ENCODE measurements around the gene NOXA1. TPM values are rescaled to one million over a fixed set of nuclear protein-coding genes. Genes with fewer than 3 reads are reported as not detected.

The NOXA1 gene
- total and polyA plus RNA-seq, 5 donors from 2014 or later, result 0.83 to 3.8 (median 1.9) TPM

GRCh38 chr9:137455359-137455991 lies 32.3 kb downstream of the NOXA1 start:
- Mint-ChIP-seq H3K9me3 (no peaks in the 10 kb centered on the region), H3K27me3 (no peaks in the 10 kb centered on the region), H3K36me3 (no peaks in the 10 kb centered on the region), H3K27ac (peak overlapping the region in 1 of 3 donors; percentile 69), H3K4me1 (peaks cover 0 to 54% (median 2%) of the 10 kb centered on the region in 4 donors), H3K4me3 (peak overlapping the region; percentile 21 to 84 (median 46))
- Histone ChIP-seq H3K27me3 (ENCODE audit: control insufficient read depth, insufficient read depth, low read length) (no peaks in the 10 kb centered on the region), H3K9me3 (ENCODE audit: control insufficient read depth in 2 of 2, low read length in 2 of 2) (no peaks in the 10 kb centered on the region), H3K4me3 (ENCODE audit: low read depth, low read length) (no peak overlapping the region), H3K36me3 (ENCODE audit: control insufficient read depth, insufficient read depth, low read length) (no peaks in the 10 kb centered on the region), H3K27ac (ENCODE audit: insufficient read depth, low read length, poor library complexity, severe bottlenecking) (no peak overlapping the region), H3K4me1 (ENCODE audit: control insufficient read depth, insufficient read depth, low read length, poor library complexity, severe bottlenecking) (peaks cover 84% of the 10 kb centered on the region)
- no peak for ATAC-seq (ENCODE audit: low read depth in 2 of 2)
- no peak for DNase-seq

- Mint-ChIP-seq H3K4me3 (peak overlapping the region; percentile 48 to 84 (median 74)), H3K27ac (peak overlapping the region in 1 of 3 donors; percentile 69), H3K9me3 (no peaks in the 10 kb centered on the region), H3K27me3 (no peaks in the 10 kb centered on the region), H3K36me3 (no peaks in the 10 kb centered on the region), H3K4me1 (peaks cover 0 to 59% (median 2%) of the 10 kb centered on the region in 4 donors)
- H3K27me3 ChIP-seq (ENCODE audit: control insufficient read depth, insufficient read depth, low read length), result no peaks in the 10 kb centered on the region
- ATAC-seq (ENCODE audit: low read depth in 2 of 2) (no peak), DNase-seq (no peak)
- no peaks in the 10 kb centered on the region for H3K9me3 ChIP-seq (ENCODE audit: control insufficient read depth in 2 of 2, low read length in 2 of 2)
- H3K4me1 ChIP-seq (ENCODE audit: control insufficient read depth, insufficient read depth, low read length, poor library complexity, severe bottlenecking), result peaks cover 86% of the 10 kb centered on the region
- H3K27ac ChIP-seq (ENCODE audit: insufficient read depth, low read length, poor library complexity, severe bottlenecking), result no peak overlapping the region
- no peak overlapping the region for H3K4me3 ChIP-seq (ENCODE audit: low read depth, low read length)
- H3K36me3 ChIP-seq (ENCODE audit: control insufficient read depth, insufficient read depth, low read length), result no peaks in the 10 kb centered on the region
Measured at GRCh38 chr9:137456061-137456863, 33.1 kb downstream of the NOXA1 start.

DNA sequence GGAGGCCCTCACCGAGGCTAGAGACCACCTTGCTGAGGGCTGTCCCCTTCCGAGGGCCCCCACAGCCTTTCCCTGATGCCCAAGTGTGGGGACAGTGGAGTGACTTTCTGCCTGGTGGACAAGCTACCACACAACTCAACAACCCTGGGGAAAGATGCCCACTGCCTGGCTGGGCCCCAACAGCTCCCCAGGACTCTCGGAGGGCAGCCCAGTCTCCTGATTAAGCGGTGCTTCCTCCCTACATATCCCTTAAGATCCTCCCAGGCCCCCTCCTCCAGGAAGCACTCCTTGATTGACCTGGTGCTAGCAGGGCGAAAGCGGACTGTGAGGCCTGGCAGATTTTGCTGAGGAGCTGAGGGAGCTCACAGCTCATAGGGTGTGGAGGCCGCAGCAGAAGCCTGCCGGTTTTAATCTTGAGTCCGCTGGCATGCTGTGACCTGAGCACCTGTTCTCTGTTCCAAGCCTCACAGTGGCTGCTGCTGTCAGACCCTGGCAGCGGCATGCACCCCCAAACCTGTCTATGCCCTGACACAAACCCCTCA lies 33.7 kb downstream of the NOXA1 start:
- no peaks in the 10 kb centered on the region for H3K9me3 ChIP-seq (ENCODE audit: control insufficient read depth in 2 of 2, low read length in 2 of 2)
- peaks cover 87% of the 10 kb centered on the region for H3K4me1 ChIP-seq (ENCODE audit: control insufficient read depth, insufficient read depth, low read length, poor library complexity, severe bottlenecking)
- Mint-ChIP-seq H3K27me3 (no peaks in the 10 kb centered on the region), H3K4me1 (peaks cover 0 to 58% (median 3%) of the 10 kb centered on the region in 4 donors), H3K36me3 (no peaks in the 10 kb centered on the region), H3K9me3 (peaks cover 0 to 1% (median 0%) of the 10 kb centered on the region in 7 donors), H3K27ac (peak overlapping the region in 2 of 3 donors; percentile 20 to 59), H3K4me3 (peak overlapping the region; percentile 48 to 84 (median 67))
- no peak overlapping the region for H3K27ac ChIP-seq (ENCODE audit: insufficient read depth, low read length, poor library complexity, severe bottlenecking)
- H3K27me3 ChIP-seq (ENCODE audit: control insufficient read depth, insufficient read depth, low read length), result no peaks in the 10 kb centered on the region
- H3K4me3 ChIP-seq (ENCODE audit: low read depth, low read length), result no peak overlapping the region
- ATAC-seq (ENCODE audit: low read depth in 2 of 2), result no peak
- no peaks in the 10 kb centered on the region for H3K36me3 ChIP-seq (ENCODE audit: control insufficient read depth, insufficient read depth, low read length)
- DNase-seq, result no peak

DNA sequence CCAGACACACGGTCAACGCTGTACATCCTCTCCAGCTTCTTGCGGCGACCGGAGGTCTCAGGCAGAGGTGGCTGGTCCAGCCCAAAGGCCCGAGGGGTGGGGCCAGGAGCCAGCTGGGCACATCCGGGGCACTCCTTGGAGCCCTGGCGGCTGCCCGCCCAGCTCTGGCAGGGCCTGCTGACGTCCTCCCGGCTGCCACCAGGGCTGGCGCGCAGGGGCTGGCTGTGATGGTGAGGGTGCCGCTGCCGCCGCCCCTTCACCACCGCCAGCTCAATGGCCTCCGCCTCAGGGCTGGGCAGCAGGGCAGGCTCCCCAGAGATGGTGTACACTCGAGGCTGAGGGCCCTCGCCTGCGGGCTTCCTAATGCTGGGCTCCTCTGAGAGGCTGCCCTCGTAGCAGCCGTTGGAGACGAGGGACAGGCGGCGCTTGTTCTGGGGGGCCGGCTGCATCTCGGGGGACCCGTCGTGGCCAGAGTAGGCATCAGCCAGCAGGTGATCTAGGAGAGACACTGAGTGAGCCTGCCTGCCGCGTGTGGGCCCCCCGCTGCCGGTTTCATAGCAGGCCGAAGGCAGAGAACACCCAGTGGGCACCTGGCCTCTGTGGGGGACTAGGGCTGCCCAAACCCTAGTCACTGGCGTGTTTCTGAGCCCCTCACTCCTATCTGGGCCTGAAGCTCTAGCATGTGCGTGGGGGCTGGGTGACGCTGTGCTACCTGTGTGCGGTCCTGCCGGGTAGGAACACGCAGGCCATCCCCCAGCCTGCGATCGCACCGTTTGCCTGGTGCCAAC lies 34.4 kb downstream of the NOXA1 start:
- Histone ChIP-seq H3K9me3 (ENCODE audit: control insufficient read depth in 2 of 2, low read length in 2 of 2) (no peaks in the 10 kb centered on the region), H3K36me3 (ENCODE audit: control insufficient read depth, insufficient read depth, low read length) (no peaks in the 10 kb centered on the region), H3K4me1 (ENCODE audit: control insufficient read depth, insufficient read depth, low read length, poor library complexity, severe bottlenecking) (peaks cover 87% of the 10 kb centered on the region), H3K27ac (ENCODE audit: insufficient read depth, low read length, poor library complexity, severe bottlenecking) (no peak overlapping the region), H3K4me3 (ENCODE audit: low read depth, low read length) (no peak overlapping the region), H3K27me3 (ENCODE audit: control insufficient read depth, insufficient read depth, low read length) (no peaks in the 10 kb centered on the region)
- Mint-ChIP-seq H3K27me3 (no peaks in the 10 kb centered on the region), H3K4me3 (peak overlapping the region; percentile 52 to 84 (median 68)), H3K4me1 (peaks cover 0 to 54% (median 5%) of the 10 kb centered on the region in 4 donors), H3K36me3 (no peaks in the 10 kb centered on the region), H3K27ac (no peak overlapping the region), H3K9me3 (peaks cover 0 to 1% (median 0%) of the 10 kb centered on the region in 7 donors)
- DNase-seq (no peak), ATAC-seq (ENCODE audit: low read depth in 2 of 2) (no peak)

- peak in 1 of 3 donors; percentile 25 for DNase-seq
- no peaks in the 10 kb centered on the region for H3K36me3 ChIP-seq (ENCODE audit: control insufficient read depth, insufficient read depth, low read length)
- ATAC-seq (ENCODE audit: low read depth in 2 of 2), result peak; percentile 0 to 3
- no peak overlapping the region for H3K4me3 ChIP-seq (ENCODE audit: low read depth, low read length)
- Mint-ChIP-seq H3K36me3 (no peaks in the 10 kb centered on the region), H3K4me3 (peak overlapping the region in 1 of 4 donors; percentile 84), H3K4me1 (peaks cover 0 to 53% (median 5%) of the 10 kb centered on the region in 4 donors), H3K27ac (no peak overlapping the region), H3K9me3 (peaks cover 0 to 1% (median 0%) of the 10 kb centered on the region in 7 donors), H3K27me3 (no peaks in the 10 kb centered on the region)
- peak overlapping the region; percentile 60 for H3K27ac ChIP-seq (ENCODE audit: insufficient read depth, low read length, poor library complexity, severe bottlenecking)
- no peaks in the 10 kb centered on the region for H3K9me3 ChIP-seq (ENCODE audit: control insufficient read depth in 2 of 2, low read length in 2 of 2)
- H3K27me3 ChIP-seq (ENCODE audit: control insufficient read depth, insufficient read depth, low read length), result no peaks in the 10 kb centered on the region
- H3K4me1 ChIP-seq (ENCODE audit: control insufficient read depth, insufficient read depth, low read length, poor library complexity, severe bottlenecking), result peaks cover 87% of the 10 kb centered on the region
Measured at GRCh38 chr9:137458194-137459151, 35.3 kb downstream of the NOXA1 start.

DNA sequence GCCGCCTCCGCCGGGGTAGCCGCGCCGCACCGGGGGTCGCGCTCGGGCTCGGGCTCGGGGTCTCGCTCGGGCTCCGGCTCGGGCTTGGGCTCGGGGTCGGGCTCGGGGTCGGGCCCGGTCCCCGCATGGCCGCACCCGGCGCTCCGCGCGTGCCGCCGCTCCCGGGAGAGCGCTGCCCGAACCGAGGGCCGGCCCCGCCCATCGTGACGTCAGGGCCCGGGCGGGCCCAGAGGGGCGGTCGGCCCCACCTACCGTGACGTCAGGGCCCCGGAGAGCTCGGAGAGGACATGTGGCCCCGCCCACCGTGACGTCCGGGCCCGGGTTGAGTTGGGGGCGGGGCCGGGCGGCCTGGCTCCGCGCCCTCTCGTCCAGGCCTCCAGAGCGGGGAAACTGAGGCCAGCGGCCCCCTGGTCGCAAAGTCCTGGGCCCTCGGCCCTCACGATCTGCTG lies 36.0 kb downstream of the NOXA1 start, which contains the start of gene NSMF:
NSMF (minus strand) TSS at position 183 of the 449 bp plus-strand sequence. CDS start 232 bp downstream, outside the sequence.
- H3K27me3 ChIP-seq (ENCODE audit: control insufficient read depth, insufficient read depth, low read length), result no peaks in the 10 kb centered on the region
- peak within 1 kb of the TSS; percentile 32 for H3K4me3 ChIP-seq (ENCODE audit: low read depth, low read length)
- peak; percentile 90 to 95 (median 91) for DNase-seq
- no peaks in the 10 kb centered on the region for H3K36me3 Mint-ChIP-seq
- peaks cover 85% of the 10 kb centered on the region for H3K4me1 ChIP-seq (ENCODE audit: control insufficient read depth, insufficient read depth, low read length, poor library complexity, severe bottlenecking)
- no peaks in the 10 kb centered on the region for H3K9me3 ChIP-seq (ENCODE audit: control insufficient read depth in 2 of 2, low read length in 2 of 2)
- H3K27ac ChIP-seq (ENCODE audit: insufficient read depth, low read length, poor library complexity, severe bottlenecking), result peak within 1 kb of the TSS; percentile 86
- H3K4me3 Mint-ChIP-seq, result peak within 1 kb of the TSS; percentile 27 to 84 (median 70)
- ATAC-seq (ENCODE audit: low read depth in 2 of 2), result peak; percentile 63 to 75
- peaks cover 0 to 52% (median 5%) of the 10 kb centered on the region in 4 donors for H3K4me1 Mint-ChIP-seq
- no peaks in the 10 kb centered on the region for H3K27me3 Mint-ChIP-seq
- H3K9me3 Mint-ChIP-seq, result peaks cover 0 to 1% (median 0%) of the 10 kb centered on the region in 7 donors
- no peaks in the 10 kb centered on the region for H3K36me3 ChIP-seq (ENCODE audit: control insufficient read depth, insufficient read depth, low read length)
- H3K27ac Mint-ChIP-seq, result peak within 1 kb of the TSS; percentile 60 to 95 (median 93)
